Measurements from ENCODE around the gene TTC36. TPM values are rescaled to one million over a fixed set of nuclear protein-coding genes. Genes with fewer than 3 reads are reported as not detected.
"Not testable (repeated sequence)": the region's sequence is repeated elsewhere in the genome, so short reads cannot be mapped to it uniquely, and the experiment has no call there.

TTC36 gene, protein sequence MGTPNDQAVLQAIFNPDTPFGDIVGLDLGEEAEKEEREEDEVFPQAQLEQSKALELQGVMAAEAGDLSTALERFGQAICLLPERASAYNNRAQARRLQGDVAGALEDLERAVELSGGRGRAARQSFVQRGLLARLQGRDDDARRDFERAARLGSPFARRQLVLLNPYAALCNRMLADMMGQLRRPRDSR
- total RNA-seq: 1 to 10 TPM in 1 of 2 experiments, under 1 TPM in 1; 0.68 to 1.0 TPM

DNA sequence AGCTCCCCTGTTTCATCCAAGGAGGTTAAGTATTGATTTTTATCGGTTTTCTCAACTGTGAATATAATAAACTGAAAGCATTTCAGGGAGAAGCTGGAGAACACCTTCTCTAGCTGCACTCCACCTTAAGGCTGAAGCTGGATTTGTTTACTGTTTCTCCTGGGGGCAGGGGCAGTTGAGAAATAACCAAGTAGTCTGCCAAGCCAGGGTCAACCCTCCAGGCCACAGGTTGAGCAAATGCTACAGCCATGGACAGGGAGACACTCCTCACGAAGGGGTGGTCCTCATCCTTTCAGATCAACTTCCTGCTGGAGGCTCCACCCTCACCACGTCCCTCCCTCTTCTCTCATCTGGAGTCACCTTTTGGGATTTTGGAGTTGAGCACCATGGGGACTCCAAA lies at the start of gene TTC36:
Gene TTC36, plus strand, starts transcription at position 366 of the 400 bp plus-strand sequence. Its CDS starts 21 bp downstream, at position 387.
- Mint-ChIP-seq H3K9me3 (no peaks in the 10 kb centered on the region), H3K27me3 (no peaks in the 10 kb centered on the region), H3K4me1 (peaks cover 19% of the 10 kb centered on the region), H3K4me3 (no peak within 1 kb of the TSS), H3K27ac (peak within 1 kb of the TSS; percentile 33), H3K36me3 (peaks cover 8% of the 10 kb centered on the region)
- POLR2A ChIA-PET: no interaction called here
- ATAC-seq (ENCODE audit: low read depth): no peak
- DNase-seq: no peak

- DNase-seq; POLR2A ChIA-PET; H3K27me3 Mint-ChIP-seq; H3K27ac Mint-ChIP-seq; ATAC-seq (ENCODE audit: low read depth); H3K9me3 Mint-ChIP-seq; H3K4me1 Mint-ChIP-seq; H3K4me3 Mint-ChIP-seq: not testable (repeated sequence)
- H3K36me3 Mint-ChIP-seq: peaks cover 49% of the 10 kb centered on the region
These were observed 46.0 kb upstream of the TTC36 start for GRCh38 chr11:118481238-118481637.

- POLR2A ChIA-PET: no interaction called here
- Mint-ChIP-seq H3K4me1 (peaks cover 5% of the 10 kb centered on the region), H3K4me3 (no peak overlapping the region), H3K27ac (no peak overlapping the region), H3K9me3 (no peaks in the 10 kb centered on the region), H3K36me3 (peaks cover 32% of the 10 kb centered on the region), H3K27me3 (no peaks in the 10 kb centered on the region)
- DNase-seq: no peak
- no peak for ATAC-seq (ENCODE audit: low read depth)
These were observed 42.9 kb upstream of the TTC36 start for GRCh38 chr11:118484405-118484804.

- Mint-ChIP-seq H3K4me3 (no peak overlapping the region), H3K9me3 (no peaks in the 10 kb centered on the region), H3K4me1 (peaks cover 5% of the 10 kb centered on the region), H3K27me3 (no peaks in the 10 kb centered on the region), H3K36me3 (peaks cover 25% of the 10 kb centered on the region), H3K27ac (no peak overlapping the region)
- POLR2A ChIA-PET: no interaction called here
- DNase-seq (no peak), ATAC-seq (ENCODE audit: low read depth) (no peak)
These were observed 42.0 kb upstream of the TTC36 start for GRCh38 chr11:118485273-118485672.

DNA sequence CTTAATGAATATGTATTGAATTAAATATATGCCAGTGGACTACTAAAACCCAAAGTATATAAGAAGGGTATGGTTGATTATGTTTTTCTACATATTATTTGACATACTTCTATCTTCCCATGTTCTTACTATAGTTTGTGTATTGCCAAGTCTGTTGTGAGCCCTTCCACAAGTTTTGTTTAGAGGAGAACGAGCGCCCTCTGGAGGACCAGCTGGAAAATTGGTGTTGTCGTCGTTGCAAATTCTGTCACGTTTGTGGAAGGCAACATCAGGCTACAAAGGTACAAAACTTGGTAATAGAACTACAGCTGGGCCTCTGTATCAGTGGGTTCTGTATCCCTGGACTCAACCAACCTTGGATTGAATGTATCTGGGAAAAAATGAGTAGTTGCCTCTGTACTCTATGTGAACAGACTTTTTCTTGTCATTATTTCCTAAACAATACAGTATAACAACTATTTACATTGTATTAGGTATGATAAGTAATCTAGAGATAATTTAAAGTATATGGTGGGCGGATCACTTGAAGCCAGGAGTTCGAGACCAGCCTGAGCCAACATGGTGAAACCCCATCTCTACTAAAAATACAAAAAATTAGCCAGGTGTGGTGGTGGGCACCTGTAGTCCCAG lies 38.7 kb upstream of the TTC36 start:
- Mint-ChIP-seq H3K27ac (peak overlapping the region; percentile 0), H3K36me3 (peaks cover 21% of the 10 kb centered on the region), H3K4me3 (no peak overlapping the region), H3K9me3 (no peaks in the 10 kb centered on the region), H3K4me1 (peaks cover 3% of the 10 kb centered on the region), H3K27me3 (no peaks in the 10 kb centered on the region)
- ATAC-seq (ENCODE audit: low read depth) (peak; percentile 72), DNase-seq (peak; percentile 74)
- POLR2A ChIA-PET: interaction anchor here (0.7 kb wide), 2 partner anchors 85 to 342 kb away, joined by 3 read pairs; no protein-coding TSS in a partner anchor

- H3K9me3 Mint-ChIP-seq: no peaks in the 10 kb centered on the region
- no peaks in the 10 kb centered on the region for H3K27me3 Mint-ChIP-seq
- no peak overlapping the region for H3K4me3 Mint-ChIP-seq
- peaks cover 3% of the 10 kb centered on the region for H3K4me1 Mint-ChIP-seq
- no peak overlapping the region for H3K27ac Mint-ChIP-seq
- DNase-seq (no peak), ATAC-seq (ENCODE audit: low read depth) (no peak)
- POLR2A ChIA-PET: no interaction called here
- peaks cover 24% of the 10 kb centered on the region for H3K36me3 Mint-ChIP-seq
These were observed 36.2 kb upstream of the TTC36 start for GRCh38 chr11:118491041-118491440.

GRCh38 chr11:118497831-118498230 lies 29.4 kb upstream of the TTC36 start:
- ATAC-seq (ENCODE audit: low read depth) (no peak), DNase-seq (no peak)
- peaks cover 34% of the 10 kb centered on the region for H3K36me3 Mint-ChIP-seq
- no peak overlapping the region for H3K4me3 Mint-ChIP-seq
- no peaks in the 10 kb centered on the region for H3K9me3 Mint-ChIP-seq
- no peaks in the 10 kb centered on the region for H3K4me1 Mint-ChIP-seq
- H3K27ac Mint-ChIP-seq: no peak overlapping the region
- H3K27me3 Mint-ChIP-seq: no peaks in the 10 kb centered on the region
- POLR2A ChIA-PET: no interaction called here

GRCh38 chr11:118503216-118503615 lies 24.1 kb upstream of the TTC36 start:
- Mint-ChIP-seq H3K9me3 (no peaks in the 10 kb centered on the region), H3K27ac (no peak overlapping the region), H3K27me3 (no peaks in the 10 kb centered on the region), H3K4me3 (no peak overlapping the region), H3K4me1 (no peaks in the 10 kb centered on the region), H3K36me3 (peaks cover 46% of the 10 kb centered on the region)
- no peak for ATAC-seq (ENCODE audit: low read depth)
- POLR2A ChIA-PET: no interaction called here
- DNase-seq: no peak

GRCh38 chr11:118511601-118512000 lies 15.7 kb upstream of the TTC36 start:
- Mint-ChIP-seq H3K4me1 (peaks cover 5% of the 10 kb centered on the region), H3K27ac (no peak overlapping the region), H3K27me3 (no peaks in the 10 kb centered on the region), H3K36me3 (peaks cover 28% of the 10 kb centered on the region), H3K9me3 (no peaks in the 10 kb centered on the region), H3K4me3 (no peak overlapping the region)
- POLR2A ChIA-PET: no interaction called here
- DNase-seq (no peak), ATAC-seq (ENCODE audit: low read depth) (no peak)

GRCh38 chr11:118514103-118514502 lies 13.2 kb upstream of the TTC36 start:
- Mint-ChIP-seq H3K36me3 (peaks cover 29% of the 10 kb centered on the region), H3K4me3 (no peak overlapping the region), H3K27ac (peak overlapping the region; percentile 80), H3K27me3 (no peaks in the 10 kb centered on the region), H3K9me3 (no peaks in the 10 kb centered on the region), H3K4me1 (peaks cover 5% of the 10 kb centered on the region)
- ATAC-seq (ENCODE audit: low read depth): peak; percentile 88
- POLR2A ChIA-PET: no interaction called here
- DNase-seq: no peak

DNA sequence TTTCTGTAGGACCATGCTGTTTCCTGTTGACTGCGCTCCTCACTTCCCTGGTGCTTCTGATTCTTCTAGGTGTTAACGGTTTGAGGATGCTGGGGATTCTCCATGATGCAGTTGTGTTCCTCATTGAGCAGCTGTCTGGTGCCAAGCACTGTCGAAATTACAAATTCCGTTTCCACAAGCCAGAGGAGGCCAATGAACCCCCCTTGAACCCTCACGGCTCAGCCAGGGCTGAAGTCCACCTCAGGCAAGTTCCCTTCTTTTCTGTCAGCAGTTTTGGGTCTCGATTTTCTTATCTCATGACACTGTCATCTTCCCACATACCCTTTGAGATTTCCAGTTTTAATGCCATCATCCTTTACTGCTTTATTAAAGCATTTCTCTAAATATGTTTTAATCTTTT lies 7.7 kb upstream of the TTC36 start:
- Mint-ChIP-seq H3K4me1 (peaks cover 2% of the 10 kb centered on the region), H3K27me3 (no peaks in the 10 kb centered on the region), H3K4me3 (no peak overlapping the region), H3K27ac (no peak overlapping the region), H3K9me3 (no peaks in the 10 kb centered on the region), H3K36me3 (peaks cover 29% of the 10 kb centered on the region)
- DNase-seq: no peak
- POLR2A ChIA-PET: no interaction called here
- no peak for ATAC-seq (ENCODE audit: low read depth)

DNA sequence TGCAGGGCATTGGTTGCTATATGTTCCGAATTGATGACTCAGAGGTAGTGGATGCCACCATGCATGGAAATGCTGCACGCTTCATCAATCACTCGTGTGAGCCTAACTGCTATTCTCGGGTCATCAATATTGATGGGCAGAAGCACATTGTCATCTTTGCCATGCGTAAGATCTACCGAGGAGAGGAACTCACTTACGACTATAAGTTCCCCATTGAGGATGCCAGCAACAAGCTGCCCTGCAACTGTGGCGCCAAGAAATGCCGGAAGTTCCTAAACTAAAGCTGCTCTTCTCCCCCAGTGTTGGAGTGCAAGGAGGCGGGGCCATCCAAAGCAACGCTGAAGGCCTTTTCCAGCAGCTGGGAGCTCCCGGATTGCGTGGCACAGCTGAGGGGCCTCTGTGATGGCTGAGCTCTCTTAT lies 5.4 kb upstream of the TTC36 start:
- Mint-ChIP-seq H3K27me3 (no peaks in the 10 kb centered on the region), H3K9me3 (no peaks in the 10 kb centered on the region), H3K36me3 (peaks cover 21% of the 10 kb centered on the region), H3K4me3 (no peak overlapping the region), H3K27ac (no peak overlapping the region), H3K4me1 (peaks cover 2% of the 10 kb centered on the region)
- no peak for ATAC-seq (ENCODE audit: low read depth)
- POLR2A ChIA-PET: no interaction called here
- no peak for DNase-seq

DNA sequence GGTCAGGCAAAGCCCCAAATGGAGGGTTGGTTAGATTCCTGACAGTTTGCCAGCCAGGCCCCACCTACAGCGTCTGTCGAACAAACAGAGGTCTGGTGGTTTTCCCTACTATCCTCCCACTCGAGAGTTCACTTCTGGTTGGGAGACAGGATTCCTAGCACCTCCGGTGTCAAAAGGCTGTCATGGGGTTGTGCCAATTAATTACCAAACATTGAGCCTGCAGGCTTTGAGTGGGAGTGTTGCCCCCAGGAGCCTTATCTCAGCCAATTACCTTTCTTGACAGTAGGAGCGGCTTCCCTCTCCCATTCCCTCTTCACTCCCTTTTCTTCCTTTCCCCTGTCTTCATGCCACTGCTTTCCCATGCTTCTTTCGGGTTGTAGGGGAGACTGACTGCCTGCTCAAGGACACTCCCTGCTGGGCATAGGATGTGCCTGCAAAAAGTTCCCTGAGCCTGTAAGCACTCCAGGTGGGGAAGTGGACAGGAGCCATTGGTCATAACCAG lies 4.7 kb upstream of the TTC36 start:
- peaks cover 3% of the 10 kb centered on the region for H3K4me1 Mint-ChIP-seq
- POLR2A ChIA-PET: interaction anchor here (0.6 kb wide), 1 partner anchor 33 kb away, joined by 3 read pairs; no protein-coding TSS in a partner anchor
- H3K27ac Mint-ChIP-seq: peak overlapping the region; percentile 2
- no peaks in the 10 kb centered on the region for H3K9me3 Mint-ChIP-seq
- H3K36me3 Mint-ChIP-seq: peaks cover 23% of the 10 kb centered on the region
- no peaks in the 10 kb centered on the region for H3K27me3 Mint-ChIP-seq
- no peak overlapping the region for H3K4me3 Mint-ChIP-seq
- DNase-seq (no peak), ATAC-seq (ENCODE audit: low read depth) (no peak)

DNA sequence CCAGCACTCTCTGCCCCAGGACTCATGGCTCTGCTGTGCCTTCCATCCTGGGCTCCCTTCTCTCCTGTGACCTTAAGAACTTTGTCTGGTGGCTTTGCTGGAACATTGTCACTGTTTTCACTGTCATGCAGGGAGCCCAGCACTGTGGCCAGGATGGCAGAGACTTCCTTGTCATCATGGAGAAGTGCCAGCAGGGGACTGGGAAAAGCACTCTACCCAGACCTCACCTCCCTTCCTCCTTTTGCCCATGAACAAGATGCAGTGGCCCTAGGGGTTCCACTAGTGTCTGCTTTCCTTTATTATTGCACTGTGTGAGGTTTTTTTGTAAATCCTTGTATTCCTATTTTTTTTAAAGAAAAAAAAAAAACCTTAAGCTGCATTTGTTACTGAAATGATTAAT lies 2.9 kb upstream of the TTC36 start:
- Mint-ChIP-seq H3K36me3 (peaks cover 24% of the 10 kb centered on the region), H3K4me1 (peaks cover 8% of the 10 kb centered on the region), H3K4me3 (no peak overlapping the region), H3K9me3 (no peaks in the 10 kb centered on the region), H3K27me3 (no peaks in the 10 kb centered on the region), H3K27ac (no peak overlapping the region)
- DNase-seq: no peak
- POLR2A ChIA-PET: interaction anchor here (0.6 kb wide), 1 partner anchor 105 kb away, joined by 3 read pairs; no protein-coding TSS in a partner anchor
- no peak for ATAC-seq (ENCODE audit: low read depth)

Measured in activated naive CD8-positive, alpha-beta T cell treated with anti-CD3 and anti-CD28 coated beads, Interleukin-2, amount 10 ng/mL, durations not matched to agents 7 days and 5 days (primary cell).